ENCODE data around the gene CDCP2. TPM values are rescaled to one million over a fixed set of nuclear protein-coding genes. Genes with fewer than 3 reads are reported as not detected.
"Not testable (repeated sequence)": the region's sequence is repeated elsewhere in the genome, so short reads cannot be mapped to it uniquely, and the experiment has no call there.

The CDCP2 gene
- polyA plus RNA-seq, 4 donors: 0.17 TPM; not detected in 3

DNA sequence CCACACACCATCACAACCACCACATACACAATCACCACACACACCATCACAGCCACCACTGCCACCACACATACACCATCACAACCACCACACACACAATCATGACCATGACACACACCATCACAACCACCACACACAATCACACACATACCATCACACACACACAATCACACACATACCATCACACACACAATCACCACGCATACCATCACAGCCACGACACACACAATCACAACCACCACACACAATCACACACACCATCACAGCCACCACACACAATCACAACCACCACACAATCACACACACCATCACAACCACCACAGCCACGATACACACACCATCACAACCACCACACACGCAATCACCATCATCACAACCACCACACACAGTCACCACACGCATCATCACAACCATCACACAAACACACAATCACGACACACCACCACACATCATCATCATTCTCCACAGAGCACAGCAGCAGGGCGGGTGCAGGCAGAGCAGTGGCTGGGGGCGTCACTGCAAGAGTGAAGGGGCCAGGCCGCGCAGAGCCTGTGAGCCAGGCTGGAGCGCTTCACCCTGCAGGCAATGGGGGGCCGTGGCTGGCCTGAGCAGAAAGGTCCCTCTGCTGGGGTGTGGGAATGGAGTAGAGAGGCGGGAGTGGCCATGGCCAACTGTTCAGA is 32.6 kb downstream of the CDCP2 start:
- no peak for DNase-seq (ENCODE audit: low read depth in 4 of 4, low spot score in 3 of 4)

DNA sequence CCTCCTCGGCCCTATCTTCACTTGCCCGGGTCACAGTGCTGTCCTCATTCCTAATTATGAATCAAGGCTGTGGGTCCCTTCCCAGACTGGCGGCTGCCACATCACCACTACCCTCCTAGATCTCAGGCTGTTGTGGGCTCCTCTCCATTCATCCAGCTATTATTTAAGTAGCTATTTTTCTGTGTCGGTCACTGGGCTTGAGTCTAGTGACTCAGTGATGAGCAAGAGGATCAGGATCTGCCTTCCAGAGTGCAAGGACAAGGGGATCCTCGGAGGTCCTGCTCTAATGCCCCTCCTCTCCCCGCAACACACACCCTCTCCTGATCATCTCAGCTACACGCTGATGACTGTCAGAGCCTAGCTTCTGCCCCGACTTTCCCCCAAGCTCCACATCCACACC is 34.1 kb downstream of the CDCP2 start:
- no peak for DNase-seq (ENCODE audit: low read depth in 4 of 4, low spot score in 3 of 4)

DNA sequence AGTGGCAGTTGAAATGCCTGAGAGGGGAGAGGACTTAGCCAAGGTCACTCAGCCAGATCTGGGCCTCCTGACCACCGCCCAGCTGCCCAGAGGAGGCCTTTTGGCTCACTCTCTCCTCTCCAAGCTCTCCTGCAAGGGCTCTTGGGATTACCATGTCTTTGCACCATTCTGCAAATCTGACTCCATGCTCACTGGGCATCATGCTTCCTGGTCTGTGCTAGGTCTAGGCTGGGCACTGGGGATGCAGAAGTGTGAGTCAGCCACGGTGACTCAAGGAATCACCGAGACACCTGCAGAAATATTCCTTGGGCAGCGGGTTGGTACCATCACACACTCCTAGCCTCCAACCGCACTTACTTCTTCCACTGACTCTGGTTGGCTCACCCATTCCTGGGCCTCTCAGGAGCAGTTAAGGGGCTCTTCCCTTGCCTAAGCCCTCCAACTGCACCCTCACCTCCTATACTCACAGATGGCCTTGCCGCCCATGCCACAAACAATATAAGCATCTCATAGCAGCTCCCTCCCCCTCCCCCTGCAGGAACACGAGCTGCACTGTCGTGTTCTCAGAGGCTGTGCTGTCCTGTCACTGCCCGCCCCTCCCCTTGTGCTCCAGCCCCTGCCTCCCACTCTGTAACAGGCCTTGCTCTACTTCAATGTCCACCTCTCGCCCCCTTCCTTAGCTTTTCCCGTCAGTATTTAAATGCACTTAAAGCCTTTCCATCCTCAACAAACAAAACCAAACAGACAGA is 34.8 kb downstream of the CDCP2 start:
- no peak for DNase-seq (ENCODE audit: low read depth in 4 of 4, low spot score in 3 of 4)

- no peak for DNase-seq (ENCODE audit: low read depth in 4 of 4, low spot score in 3 of 4)
These were observed 37.3 kb downstream of the CDCP2 start for GRCh38 chr1:54115520-54115919.

GRCh38 chr1:54114955-54115354 is 37.8 kb downstream of the CDCP2 start:
- no peak for DNase-seq (ENCODE audit: low read depth in 4 of 4, low spot score in 3 of 4)

DNA sequence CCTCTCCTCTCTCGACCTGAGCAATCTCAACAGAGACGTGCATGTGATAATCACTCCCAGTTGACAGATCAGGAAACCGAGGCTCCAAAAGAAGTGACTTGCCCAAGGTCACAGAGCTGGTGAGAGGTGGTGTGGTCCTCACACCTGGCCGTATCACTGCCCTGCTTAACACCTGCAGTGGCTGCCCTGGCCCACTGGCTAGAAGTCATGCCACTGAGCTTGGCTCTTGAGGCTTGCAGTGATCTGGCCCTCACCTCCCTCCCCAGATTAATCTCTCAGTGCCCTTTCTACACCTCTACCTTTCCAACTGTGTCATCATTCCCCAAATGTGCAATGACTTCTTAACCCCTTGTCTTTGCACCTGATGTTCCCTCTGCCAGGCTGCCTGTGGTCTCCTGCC is 38.8 kb downstream of the CDCP2 start:
- no peak for DNase-seq (ENCODE audit: low read depth in 4 of 4, low spot score in 3 of 4)

GRCh38 chr1:54112705-54113368 is 40.0 kb downstream of the CDCP2 start:
- DNase-seq (ENCODE audit: low read depth in 4 of 4, low spot score in 3 of 4): no peak

DNA sequence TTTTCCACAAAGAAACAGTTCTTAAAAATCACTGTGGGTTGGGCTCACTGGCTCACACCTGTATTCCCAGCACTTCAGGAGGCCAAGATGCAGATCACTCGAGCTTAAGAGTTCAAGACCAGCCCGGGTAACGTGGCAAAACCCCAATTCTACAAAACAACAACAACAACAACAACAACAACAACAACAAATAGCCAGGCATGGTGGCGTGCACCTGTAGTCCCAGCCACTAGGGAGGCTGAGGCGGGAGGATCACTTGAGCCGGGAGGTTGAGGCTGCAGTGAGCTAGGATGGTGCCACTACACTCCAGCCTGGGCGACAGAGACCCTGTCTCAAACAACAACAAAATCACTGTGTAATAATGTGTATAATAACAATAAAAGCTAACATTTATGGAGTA is 40.8 kb downstream of the CDCP2 start:
- DNase-seq (ENCODE audit: low read depth in 4 of 4, low spot score in 3 of 4): no peak

GRCh38 chr1:54111624-54112023 is 41.2 kb downstream of the CDCP2 start:
- no peak for DNase-seq (ENCODE audit: low read depth in 4 of 4, low spot score in 3 of 4)

GRCh38 chr1:54110996-54111395 is 41.8 kb downstream of the CDCP2 start:
- no peak for DNase-seq (ENCODE audit: low read depth in 4 of 4, low spot score in 3 of 4)

DNA sequence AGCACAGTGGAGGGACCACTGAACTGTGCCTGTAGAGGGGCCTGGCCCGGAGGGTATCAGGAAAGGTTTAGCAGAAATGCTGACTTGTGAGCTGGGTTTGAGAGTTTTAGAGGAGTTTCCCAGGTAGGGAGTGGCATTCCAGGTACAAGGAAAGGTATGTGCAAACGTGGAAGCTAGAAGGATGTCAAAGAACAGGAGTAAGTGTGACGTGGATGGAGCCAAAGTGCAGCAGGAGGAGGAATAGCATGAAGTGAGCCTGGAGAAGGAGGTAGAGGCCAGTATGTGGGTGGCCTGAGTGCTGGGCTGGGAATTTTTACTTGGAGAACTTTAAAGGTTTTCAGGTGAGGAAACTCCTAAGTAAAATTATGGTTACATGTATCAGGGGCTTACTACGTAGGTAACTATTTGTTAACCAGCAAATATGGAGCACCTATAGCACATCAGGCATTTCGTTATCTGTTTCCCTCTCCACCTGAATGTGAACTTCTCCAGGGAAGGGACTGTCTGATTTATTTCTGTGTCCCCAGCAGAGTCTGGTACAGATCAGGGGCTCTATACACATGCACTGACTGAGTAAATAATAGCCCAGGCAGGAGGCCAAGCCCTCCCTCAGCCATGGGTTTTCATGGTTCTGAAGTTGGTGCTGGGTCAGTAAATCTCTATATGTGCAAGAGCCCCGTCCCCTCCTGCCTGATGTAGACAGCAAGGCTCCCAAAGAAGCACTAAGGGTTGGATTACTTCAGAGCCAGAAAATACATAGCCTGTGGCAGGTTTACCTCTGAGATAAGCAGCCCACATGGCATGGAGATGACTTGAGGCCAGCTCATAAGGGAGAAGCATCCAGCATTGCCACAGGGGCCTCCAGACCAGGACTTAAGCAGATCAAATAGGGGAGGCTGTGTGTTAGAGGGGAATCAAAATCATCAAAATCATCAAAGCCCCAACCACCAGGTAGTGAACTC is 43.4 kb downstream of the CDCP2 start:
- no peak for DNase-seq (ENCODE audit: low read depth in 4 of 4, low spot score in 3 of 4)

DNA sequence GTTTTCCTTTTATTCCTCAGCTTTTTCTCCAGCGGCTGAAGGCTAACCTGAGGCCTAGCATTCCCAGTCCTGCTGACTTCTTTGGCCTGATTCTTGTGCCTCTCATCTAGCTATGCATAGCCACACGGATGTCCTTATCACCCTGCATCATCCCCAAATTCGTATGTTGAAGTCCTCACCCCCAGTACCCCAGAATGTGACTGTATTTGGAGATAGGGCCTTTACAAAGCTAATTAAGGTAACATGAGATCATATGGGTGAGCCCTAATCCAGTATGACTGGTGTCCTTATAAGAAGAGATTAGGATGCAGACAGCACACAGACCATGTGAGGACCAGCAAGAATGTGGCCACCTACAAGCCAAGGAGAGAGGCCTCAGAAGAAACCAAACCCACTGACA is 44.6 kb downstream of the CDCP2 start:
- no peak for DNase-seq (ENCODE audit: low read depth in 4 of 4, low spot score in 3 of 4)

GRCh38 chr1:54107131-54107530 is 45.7 kb downstream of the CDCP2 start:
- no peak for DNase-seq (ENCODE audit: low read depth in 4 of 4, low spot score in 3 of 4)

GRCh38 chr1:54105736-54106269 is 47.0 kb downstream of the CDCP2 start:
- no peak for DNase-seq (ENCODE audit: low read depth in 4 of 4, low spot score in 3 of 4)

DNA sequence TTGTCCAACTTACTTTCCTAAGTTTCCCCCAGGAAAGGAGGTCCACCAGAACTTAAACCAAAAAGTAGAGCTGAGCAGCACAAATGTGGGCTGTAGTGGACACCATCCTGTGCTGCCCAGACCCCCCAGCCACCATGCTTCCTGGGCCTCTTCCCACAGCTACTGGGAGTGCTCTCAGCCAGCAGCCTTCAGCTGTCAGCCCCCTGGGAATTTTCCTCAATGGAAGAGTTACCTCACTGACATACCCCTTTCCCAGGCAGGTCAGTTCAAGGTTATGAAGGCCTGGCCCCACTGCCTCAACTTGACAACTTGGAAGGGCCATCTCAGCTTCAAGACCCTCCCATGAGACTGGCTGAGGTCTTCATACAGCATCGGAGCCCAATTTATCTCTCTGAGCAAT is 47.7 kb downstream of the CDCP2 start:
- no peak for DNase-seq (ENCODE audit: low read depth in 4 of 4, low spot score in 3 of 4)

DNA sequence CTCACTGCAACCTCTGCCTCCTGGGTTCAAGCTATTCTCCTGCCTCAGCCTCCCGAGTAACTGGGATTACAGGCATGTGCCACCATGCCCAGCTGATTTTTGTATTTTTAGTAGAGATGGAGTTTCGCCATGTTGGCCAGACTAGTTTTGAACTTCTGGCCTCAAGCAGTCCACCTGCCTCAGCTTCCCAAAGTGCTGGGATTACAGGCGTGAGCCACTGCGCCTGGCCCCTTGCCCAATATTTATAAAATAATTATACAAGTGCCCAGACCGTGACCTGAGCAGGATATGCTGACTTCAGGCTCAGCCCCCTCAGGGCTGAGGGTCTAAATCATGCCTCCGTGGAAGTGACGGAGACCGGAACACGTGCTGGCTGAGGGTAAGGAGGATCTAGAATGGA is 48.2 kb downstream of the CDCP2 start:
- not testable (repeated sequence) for DNase-seq (ENCODE audit: low read depth in 4 of 4, low spot score in 3 of 4)

DNA sequence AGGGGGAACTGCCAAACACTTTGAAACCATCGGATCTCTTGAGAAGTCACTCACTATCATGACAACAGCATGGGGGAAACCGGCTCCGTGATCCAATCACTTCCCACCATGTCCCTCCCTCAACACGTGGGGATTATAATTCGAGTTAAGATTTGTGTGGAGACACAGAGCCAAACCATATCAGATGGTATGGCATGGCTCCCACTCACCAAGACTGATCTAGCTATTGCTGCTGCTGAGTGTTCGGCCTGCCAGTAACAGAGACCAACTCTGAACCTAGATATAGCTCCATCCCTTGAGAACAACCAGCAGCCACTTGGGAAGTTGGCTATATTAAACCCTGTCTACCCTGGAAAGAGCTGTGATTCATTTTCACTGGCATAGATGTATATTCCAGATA is 49.4 kb downstream of the CDCP2 start:
- no peak for DNase-seq (ENCODE audit: low read depth in 4 of 4, low spot score in 3 of 4)

GRCh38 chr1:54100500-54100899 is 52.3 kb downstream of the CDCP2 start:
- no peak for DNase-seq (ENCODE audit: low read depth in 4 of 4, low spot score in 3 of 4)

GRCh38 chr1:54099061-54099610 is 53.7 kb downstream of the CDCP2 start:
- no peak for DNase-seq (ENCODE audit: low read depth in 4 of 4, low spot score in 3 of 4)

DNA sequence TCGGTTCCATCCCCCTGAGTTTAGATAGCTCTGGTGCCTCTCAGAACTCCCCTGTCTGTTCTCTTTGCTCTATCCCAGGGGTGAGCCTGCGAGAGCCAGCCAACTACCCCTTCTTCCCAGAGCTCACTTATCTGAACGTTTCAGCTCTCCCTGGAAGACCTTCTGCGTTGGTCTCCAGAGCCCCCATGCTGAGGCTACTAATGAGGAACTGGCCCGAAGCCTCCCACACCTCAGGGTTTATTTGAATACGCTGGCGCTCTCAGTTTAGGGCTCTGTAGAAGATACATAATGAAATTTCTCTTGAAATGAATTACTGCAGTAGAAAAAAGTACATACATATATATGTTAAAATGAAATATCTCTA is 55.9 kb downstream of the CDCP2 start:
- DNase-seq (ENCODE audit: low read depth in 4 of 4, low spot score in 3 of 4): no peak
